ENCODE results near the gene UNC119.

UNC119 gene

DNA sequence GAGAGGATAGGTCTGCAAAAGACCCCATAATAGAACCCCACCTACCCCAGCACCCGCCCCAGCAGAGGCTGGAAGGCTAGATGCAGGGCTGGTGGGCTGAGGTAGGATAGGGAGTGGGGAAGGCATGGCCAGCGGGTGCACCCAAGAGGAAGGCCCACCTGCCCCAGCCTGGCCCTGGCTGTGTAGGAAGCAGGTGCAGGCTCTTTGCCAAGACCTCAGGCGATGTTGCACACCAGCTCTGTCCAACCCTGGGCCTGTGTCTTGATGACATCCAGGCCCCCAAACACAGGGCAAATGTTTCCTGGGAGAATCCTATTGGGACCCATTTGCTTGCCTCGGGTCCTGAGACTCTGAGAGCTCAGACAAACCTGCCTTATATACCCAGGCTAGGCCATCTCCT, 12.2 kb downstream of the UNC119 start:
- ChIA-PET POLR2A (no interaction called here), CTCF (interaction anchor here (0.6 to 15.2 kb wide), 15 partner anchors 9 to 124 kb away, joined by 3 to 260 read pairs (median 7); partner anchors contain the start of gene ALDOC)
- DNase-seq (ENCODE audit: extremely low spot score): no peak
- TF ChIP-seq CTCF (IDR thresholded peaks at IDR 0.05; ENCODE audit: control extremely low read depth, extremely low read depth, low read depth, missing control alignments): no peak

GRCh38 chr17:28538296-28538895, 14.0 kb downstream of the UNC119 start:
- no peak for DNase-seq (ENCODE audit: extremely low spot score)
- no peak for TF ChIP-seq CTCF (IDR thresholded peaks at IDR 0.05; ENCODE audit: control extremely low read depth, extremely low read depth, low read depth, missing control alignments)
- CTCF ChIA-PET: interaction anchor here (1.1 to 15.2 kb wide), 5 partner anchors 10 to 884 kb away, joined by 3 to 260 read pairs (median 6); partner anchors contain the start of gene FOXN1
- POLR2A ChIA-PET: no interaction called here

DNA sequence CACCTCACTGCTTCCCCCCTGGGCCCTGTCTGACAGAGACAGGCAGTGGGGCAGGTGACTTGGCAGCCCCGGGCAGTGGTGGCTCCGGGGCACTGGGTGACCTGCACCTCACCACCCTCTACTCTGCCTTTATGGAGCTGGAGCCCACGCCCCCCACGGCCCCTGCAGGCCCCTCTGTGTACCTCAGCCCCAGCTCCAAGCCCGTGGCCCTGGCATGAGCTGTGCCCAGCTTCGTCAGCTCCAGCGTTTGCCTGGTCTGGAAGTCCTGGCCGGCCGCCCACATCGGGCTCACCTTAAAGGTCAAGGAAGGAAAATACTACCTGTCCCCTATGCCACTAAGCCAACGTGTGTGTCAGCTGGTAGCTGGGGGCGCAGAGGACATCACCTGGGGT, 15.2 kb downstream of the UNC119 start:
- DNase-seq (ENCODE audit: extremely low spot score): no peak
- CTCF ChIA-PET: interaction anchor here (1.1 to 15.2 kb wide), 6 partner anchors 9 to 883 kb away, joined by 3 to 260 read pairs (median 5); partner anchors contain the start of gene FOXN1

GRCh38 chr17:28536532-28537218, 15.7 kb downstream of the UNC119 start:
- CTCF ChIA-PET: interaction anchor here (1.0 to 15.2 kb wide), 8 partner anchors 8 to 110 kb away, joined by 3 to 260 read pairs (median 4); no protein-coding TSS in a partner anchor
- no peak for TF ChIP-seq CTCF (IDR thresholded peaks at IDR 0.05; ENCODE audit: control extremely low read depth, extremely low read depth, low read depth, missing control alignments)
- POLR2A ChIA-PET: interaction anchor here (0.5 kb wide), 1 partner anchor 36 kb away, joined by 4 read pairs; no protein-coding TSS in a partner anchor
- no peak for DNase-seq (ENCODE audit: extremely low spot score)

More for the DNA sequence above, 15.2 kb downstream of the UNC119 start:
- POLR2A ChIA-PET: no interaction called here
- TF ChIP-seq CTCF (IDR thresholded peaks at IDR 0.05; ENCODE audit: control extremely low read depth, extremely low read depth, low read depth, missing control alignments): no peak

GRCh38 chr17:28534740-28535375, 17.6 kb downstream of the UNC119 start:
- TF ChIP-seq CTCF (IDR thresholded peaks at IDR 0.05; ENCODE audit: control extremely low read depth, extremely low read depth, low read depth, missing control alignments): no peak
- ChIA-PET POLR2A (no interaction called here), CTCF (interaction anchor here (1.5 to 15.2 kb wide), 3 partner anchors 8 to 37 kb away, joined by 3 to 260 read pairs (median 83); no protein-coding TSS in a partner anchor)
- no peak for DNase-seq (ENCODE audit: extremely low spot score)

- no peak for TF ChIP-seq CTCF (IDR thresholded peaks at IDR 0.05; ENCODE audit: control extremely low read depth, extremely low read depth, low read depth, missing control alignments)
- POLR2A ChIA-PET: no interaction called here
- DNase-seq (ENCODE audit: extremely low spot score): no peak
- CTCF ChIA-PET: interaction anchor here (1.5 to 15.2 kb wide), 2 partner anchors 10 to 36 kb away, joined by 3 to 260 read pairs; no protein-coding TSS in a partner anchor
Observed at GRCh38 chr17:28533091-28533807, 19.2 kb downstream of the UNC119 start.
